D721Med (cell line): ENCODE data around the gene IGLL5.

Experiments used
- DNase-seq: peaks from one replicate; pipeline ENCODE4 v3.0.0; 2011; ENCODE audit warnings: low spot score; ENCODE audit not compliant: insufficient read length
- FAIRE-seq: peaks from 2 replicates; lab custom pipeline; 2011; peaks lifted over from hg19 to GRCh38; lab: Jason Lieb, UNC
- CTCF ChIP-seq: IDR thresholded peaks from 2 replicates; pipeline ENCODE4 v1.5.1; 2012; ENCODE audit warnings: mild to moderate bottlenecking, control low read depth; ENCODE audit not compliant: insufficient read depth; ENCODE audit errors: missing control alignments

Gene IGLL5

DNA sequence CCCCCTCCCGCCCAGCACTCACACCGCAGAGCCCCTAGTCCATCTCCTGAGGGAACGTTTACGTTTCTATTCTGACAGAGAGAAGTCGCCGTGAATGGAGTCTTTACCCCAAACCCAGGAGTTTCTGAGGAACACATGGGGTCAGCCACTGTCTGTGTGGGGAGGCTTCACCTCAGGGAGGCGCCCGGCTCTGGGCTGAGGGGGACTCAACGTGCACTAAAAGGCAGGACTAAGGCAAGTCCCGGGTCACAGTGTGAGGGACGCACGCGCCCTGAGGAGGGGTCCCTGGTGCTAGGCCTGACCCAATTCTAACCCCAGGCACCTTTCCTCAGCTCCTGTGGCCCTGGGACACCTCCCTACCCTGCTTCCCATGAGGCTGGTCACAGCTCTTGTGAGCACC is 32.5 kb upstream of the IGLL5 start:
- TF ChIP-seq CTCF, result no peak
- FAIRE-seq, result no peak
- DNase-seq, result no peak

GRCh38 chr22:22855617-22856308 is 31.9 kb upstream of the IGLL5 start:
- DNase-seq (no peak), FAIRE-seq (no peak)
- no peak for TF ChIP-seq CTCF

GRCh38 chr22:22856364-22856763 is 31.3 kb upstream of the IGLL5 start:
- DNase-seq (no peak), FAIRE-seq (no peak)
- no peak for TF ChIP-seq CTCF

GRCh38 chr22:22856885-22857606 is 30.6 kb upstream of the IGLL5 start:
- FAIRE-seq (no peak), DNase-seq (no peak)
- no peak for TF ChIP-seq CTCF

DNA sequence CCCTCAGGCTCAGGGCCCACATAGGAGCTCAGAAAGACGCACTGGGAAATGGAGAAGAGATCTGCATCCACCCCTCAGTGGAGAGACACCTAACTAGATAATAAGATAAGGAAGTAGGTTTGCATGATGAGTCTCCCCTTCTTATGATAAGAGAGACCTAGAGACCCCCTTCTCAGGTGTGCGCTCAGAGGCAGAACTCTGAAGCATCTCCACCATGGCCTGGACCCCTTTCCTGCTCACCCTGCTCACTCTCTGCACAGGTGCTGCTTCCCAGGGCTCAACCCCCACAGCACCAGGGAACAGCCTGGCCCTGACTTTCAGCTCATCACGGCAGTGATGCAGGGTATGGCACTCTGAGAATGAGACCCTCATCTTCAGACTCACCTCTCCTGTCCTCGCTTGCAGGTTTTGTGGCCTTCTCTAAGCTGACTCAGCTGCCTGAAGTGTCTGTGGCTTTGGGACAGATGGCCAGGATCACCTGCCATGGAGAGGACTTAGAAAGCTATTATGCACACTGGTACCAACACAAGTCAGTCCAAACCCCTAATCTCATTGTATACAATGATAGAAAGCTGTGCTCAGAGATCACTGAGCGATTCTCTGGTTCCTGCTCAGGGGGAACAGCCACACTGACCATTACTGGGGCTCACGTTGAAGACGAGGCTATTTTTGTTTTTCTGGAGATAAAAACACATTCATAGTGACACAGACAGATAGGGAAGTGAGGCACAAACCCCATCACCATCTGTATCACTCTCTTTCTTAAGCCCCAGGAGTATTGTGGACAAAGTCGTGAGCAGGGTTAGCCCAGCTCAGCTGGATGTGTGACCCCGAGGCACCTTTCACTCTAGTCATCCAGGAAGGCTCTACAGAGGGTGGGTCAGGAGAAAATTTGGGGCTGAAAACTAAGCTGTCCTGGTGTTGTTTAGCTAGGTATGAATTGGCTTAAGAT is 29.7 kb upstream of the IGLL5 start:
- FAIRE-seq (no peak), DNase-seq (no peak)

GRCh38 chr22:22858559-22858937 is 29.1 kb upstream of the IGLL5 start:
- no peak for TF ChIP-seq CTCF
- FAIRE-seq, result no peak
- no peak for DNase-seq

More for the DNA sequence above, 29.7 kb upstream of the IGLL5 start:
- no peak for TF ChIP-seq CTCF
